Suprapubic skin (tissue), 4 donors: ENCODE results near the gene C2CD5.

Experiments
- EP300 ChIP-seq: sonication (generic); formaldehyde crosslinking; IDR thresholded peaks from one replicate; pipeline ENCODE4 v1.6.1; 2017; ENCODE audit warnings: antibody characterized with exemption
- POLR2A ChIP-seq, 2 donors: fragments of 450-650 bp; IDR thresholded peaks; one replicate each; pipeline ENCODE4 v1.6.1; 2017; ENCODE audit warnings: antibody characterized with exemption in 2 of 2, mild to moderate bottlenecking in 2 of 2, moderate library complexity in 2 of 2
- POLR2AphosphoS5 ChIP-seq, 3 donors: sonication (generic); formaldehyde crosslinking; IDR thresholded peaks; one replicate each; pipeline ENCODE4 v1.6.1; 2017; ENCODE audit warnings: antibody characterized with exemption in 3 of 3
- TF ChIP-seq, protein P1 (sequence below), 2 donors: fragments of 200-600 bp in 1 of 2; fragments of 450-650 bp in 1 of 2; sonication (generic) in 1 of 2; IDR thresholded peaks; one replicate each; pipeline ENCODE4 v1.5.1; 2016 to 2019; ENCODE audit warnings: antibody characterized with exemption in 2 of 2, mild to moderate bottlenecking in 1 of 2, moderate library complexity in 1 of 2

DNA sequence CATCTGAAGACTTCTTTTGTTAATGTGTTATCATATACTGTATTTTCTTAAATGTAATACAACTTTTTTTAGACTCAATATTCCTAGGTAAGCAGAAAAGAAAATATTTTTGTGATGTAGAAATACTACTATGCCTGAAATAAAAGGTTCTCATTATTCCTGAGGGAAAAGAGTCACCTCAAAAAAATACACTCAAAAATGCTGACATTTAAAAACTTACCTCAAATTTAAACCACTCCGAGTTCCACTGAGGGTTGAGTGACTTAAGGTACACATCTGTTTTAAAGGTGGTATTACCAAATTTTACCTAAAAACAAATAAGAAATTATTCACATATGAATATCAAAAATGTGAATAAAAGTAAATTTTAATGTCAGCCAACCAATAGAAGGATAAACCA is 9.3 kb downstream of the C2CD5 start:
- TF ChIP-seq, protein P1, sequence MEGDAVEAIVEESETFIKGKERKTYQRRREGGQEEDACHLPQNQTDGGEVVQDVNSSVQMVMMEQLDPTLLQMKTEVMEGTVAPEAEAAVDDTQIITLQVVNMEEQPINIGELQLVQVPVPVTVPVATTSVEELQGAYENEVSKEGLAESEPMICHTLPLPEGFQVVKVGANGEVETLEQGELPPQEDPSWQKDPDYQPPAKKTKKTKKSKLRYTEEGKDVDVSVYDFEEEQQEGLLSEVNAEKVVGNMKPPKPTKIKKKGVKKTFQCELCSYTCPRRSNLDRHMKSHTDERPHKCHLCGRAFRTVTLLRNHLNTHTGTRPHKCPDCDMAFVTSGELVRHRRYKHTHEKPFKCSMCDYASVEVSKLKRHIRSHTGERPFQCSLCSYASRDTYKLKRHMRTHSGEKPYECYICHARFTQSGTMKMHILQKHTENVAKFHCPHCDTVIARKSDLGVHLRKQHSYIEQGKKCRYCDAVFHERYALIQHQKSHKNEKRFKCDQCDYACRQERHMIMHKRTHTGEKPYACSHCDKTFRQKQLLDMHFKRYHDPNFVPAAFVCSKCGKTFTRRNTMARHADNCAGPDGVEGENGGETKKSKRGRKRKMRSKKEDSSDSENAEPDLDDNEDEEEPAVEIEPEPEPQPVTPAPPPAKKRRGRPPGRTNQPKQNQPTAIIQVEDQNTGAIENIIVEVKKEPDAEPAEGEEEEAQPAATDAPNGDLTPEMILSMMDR (IDR thresholded peaks at IDR 0.05) = no peak
- TF ChIP-seq POLR2A (IDR thresholded peaks at IDR 0.05) = no peak
- no peak for TF ChIP-seq EP300
- no peak for TF ChIP-seq POLR2AphosphoS5 (IDR thresholded peaks at IDR 0.05)
